ENCODE measurements around the gene ABCD4.

GRCh38 chr14:74261288-74261687 lies 41.4 kb downstream of the ABCD4 start:
- TF ChIP-seq POLR2A (IDR thresholded peaks at IDR 0.05; ENCODE audit: low read length) (no peak), GATA1 (IDR thresholded peaks at IDR 0.05; ENCODE audit: low read depth, low read length) (no peak)

Data from erythroblast (primary cell).